HepG2 (cell line): ENCODE measurements around the gene TRIM3. TPM values are rescaled to one million over a fixed set of nuclear protein-coding genes. Genes with fewer than 3 reads are reported as not detected.

Experiments
- ERF ChIP-seq: IDR thresholded peaks from 2 replicates; pipeline ENCODE4 v1.6.1; 2018; ENCODE audit warnings: missing biosample characterization, missing genetic modification reagents
- FOXK1 ChIP-seq: sonication (generic); formaldehyde crosslinking; IDR thresholded peaks from 2 replicates; pipeline ENCODE4 v1.4.0; 2020; ENCODE audit warnings: low read depth, missing genetic modification reagents, borderline replicate concordance
- HCFC1 ChIP-seq: fragments of 150-350 bp; IDR thresholded peaks from 2 replicates; pipeline ENCODE4 v1.6.1; 2014; ENCODE audit warnings: low read depth, low read length
- RAD51 ChIP-seq: fragments of 450-650 bp; IDR thresholded peaks from 2 replicates; pipeline ENCODE4 v1.6.1; 2016; ENCODE audit warnings: borderline replicate concordance
- SETDB1 ChIP-seq: sonication (generic); formaldehyde crosslinking; IDR thresholded peaks from 2 replicates; pipeline ENCODE4 v1.5.1; 2020; ENCODE audit warnings: missing genetic modification reagents, mild to moderate bottlenecking, borderline replicate concordance
- SOX5 ChIP-seq: IDR thresholded peaks from 2 replicates; pipeline ENCODE4 v1.6.1; 2016; ENCODE audit warnings: borderline replicate concordance
- SSRP1 ChIP-seq: IDR thresholded peaks from 2 replicates; pipeline ENCODE4 v1.6.1; 2016; ENCODE audit warnings: control low read depth
- TSC22D2 ChIP-seq: sonication (generic); formaldehyde crosslinking; IDR thresholded peaks from 2 replicates; pipeline ENCODE4 v1.5.1; 2020; ENCODE audit warnings: missing genetic modification reagents, mild to moderate bottlenecking, borderline replicate concordance
- U2AF1 ChIP-seq: fragments of 200-400 bp; formaldehyde crosslinking; optimal IDR thresholded peaks from 2 replicates; pipeline ENCODE3; 2017; ENCODE audit warnings: mild to moderate bottlenecking, low read depth, low read length
- ZNF296 ChIP-seq: sonication (generic); formaldehyde crosslinking; conservative IDR thresholded peaks from 2 replicates; pipeline ENCODE4 v1.5.0; 2020; ENCODE audit warnings: mild to moderate bottlenecking, missing genetic modification reagents
- polyA plus RNA-seq, 8 experiments: library from polyadenylated mRNA; depleted of rRNA in 3 of 8; stranded (reverse) in 7 of 8; unstranded in 1 of 8; fragments of >200 nt; fragmentation: Illumina TruSeq in 4 of 8; extraction: Trizol in 4 of 8; gene quantifications; 2 replicates each; pipeline versions ENCODE4 v1.2.1 to v1.2.3, GENCODE V29; 2011 to 2016; ENCODE audit warnings: low read depth in 4 of 8, missing spikeins in 1 of 8, mixed read lengths in 1 of 8; ENCODE audit not compliant: insufficient read depth in 1 of 8
- total RNA-seq, 5 experiments: library from RNA; depleted of rRNA; stranded (reverse); fragments of >200 nt; fragmentation: Illumina TruSeq; extraction: Trizol; gene quantifications; 2 replicates each; pipeline ENCODE4 v1.2.3, GENCODE V29; 2016; ENCODE audit warnings: low read depth in 1 of 5
- TF ChIP-seq, protein P1 (sequence below): IDR thresholded peaks from 2 replicates; pipeline ENCODE4 v1.6.1; 2016; ENCODE audit warnings: missing compliant biosample characterization, missing genetic modification reagents, borderline replicate concordance
- TF ChIP-seq, protein P2 (sequence below): sonication (generic); formaldehyde crosslinking; IDR thresholded peaks from 2 replicates; pipeline ENCODE4 v1.5.0; 2020; ENCODE audit warnings: missing genetic modification reagents, mild to moderate bottlenecking, borderline replicate concordance
- TF ChIP-seq, protein P3 (sequence below): sonication (generic); formaldehyde crosslinking; IDR thresholded peaks from 2 replicates; pipeline ENCODE4 v1.4.0; 2020; ENCODE audit warnings: missing genetic modification reagents, borderline replicate concordance
- TF ChIP-seq, protein P4 (sequence below), 2 experiments: sonication (generic) in 1 of 2; formaldehyde crosslinking in 1 of 2; IDR thresholded peaks; 2 replicates each; pipeline versions ENCODE4 v1.5.1 to v1.6.1; 2011 to 2020; ENCODE audit warnings: borderline replicate concordance in 1 of 2, low read depth in 1 of 2, low read length in 1 of 2, mild to moderate bottlenecking in 1 of 2, missing genetic modification reagents in 1 of 2, moderate library complexity in 1 of 2
- TF ChIP-seq, protein P5 (sequence below): sonication (generic); formaldehyde crosslinking; IDR thresholded peaks from 2 replicates; pipeline ENCODE4 v1.4.0; 2020; ENCODE audit warnings: missing genetic modification reagents
- TF ChIP-seq, protein P6 (sequence below): sonication (generic); formaldehyde crosslinking; conservative IDR thresholded peaks from 2 replicates; pipeline ENCODE4 v1.8.0; 2022; ENCODE audit warnings: missing genetic modification reagents

Gene TRIM3
- total and polyA plus RNA-seq, 2 of the 13 experiments (the other 11 are each of a cell fraction or from before 2014, with no cell fraction given): 3.6 to 6.3 TPM

DNA sequence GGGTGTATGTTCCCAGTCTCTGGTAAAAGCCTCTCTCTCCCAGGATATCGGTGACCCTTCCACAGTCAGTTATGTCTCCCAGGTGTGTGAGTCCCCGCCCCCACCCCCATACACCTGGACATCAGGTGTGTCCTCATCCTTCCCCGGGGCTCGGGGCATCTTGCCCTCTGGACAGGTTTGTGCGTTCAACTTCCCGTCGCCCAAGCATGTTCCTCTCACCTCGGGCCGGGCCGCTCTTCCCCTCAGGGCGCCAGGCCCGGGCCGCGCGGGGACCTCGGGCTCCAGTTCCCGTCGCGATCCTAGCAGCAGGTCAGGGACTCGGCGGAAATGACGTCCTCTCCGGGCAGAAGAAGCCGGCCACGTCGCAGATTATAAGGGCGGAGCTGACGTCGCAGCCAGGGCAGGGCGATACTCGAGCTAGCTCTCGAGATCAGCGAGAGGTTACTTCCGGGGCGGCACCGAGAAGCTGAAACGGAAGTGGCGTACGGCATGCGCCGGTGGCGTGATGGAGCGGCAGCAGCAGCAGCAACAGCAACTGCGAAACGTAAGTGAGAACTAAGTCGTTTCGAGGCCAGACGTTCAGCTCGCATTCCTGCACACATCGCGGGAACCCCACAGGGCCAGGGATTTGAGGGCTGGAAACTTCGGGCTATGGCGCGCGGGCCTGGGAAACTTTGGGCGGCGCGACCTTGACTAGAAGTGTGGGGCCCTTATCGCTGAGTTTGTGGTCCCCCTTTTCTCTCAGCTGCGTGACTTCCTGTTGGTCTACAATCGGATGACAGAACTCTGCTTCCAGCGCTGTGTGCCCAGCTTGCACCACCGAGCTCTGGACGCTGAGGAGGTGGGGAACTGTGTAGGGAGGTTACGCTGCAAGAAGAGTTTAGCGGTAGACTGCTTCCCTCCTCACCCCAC lies 7.5 kb upstream of the TRIM3 start, which contains the start of the genes ARFIP2 and TIMM10B (continued):
- TF ChIP-seq, protein P1, sequence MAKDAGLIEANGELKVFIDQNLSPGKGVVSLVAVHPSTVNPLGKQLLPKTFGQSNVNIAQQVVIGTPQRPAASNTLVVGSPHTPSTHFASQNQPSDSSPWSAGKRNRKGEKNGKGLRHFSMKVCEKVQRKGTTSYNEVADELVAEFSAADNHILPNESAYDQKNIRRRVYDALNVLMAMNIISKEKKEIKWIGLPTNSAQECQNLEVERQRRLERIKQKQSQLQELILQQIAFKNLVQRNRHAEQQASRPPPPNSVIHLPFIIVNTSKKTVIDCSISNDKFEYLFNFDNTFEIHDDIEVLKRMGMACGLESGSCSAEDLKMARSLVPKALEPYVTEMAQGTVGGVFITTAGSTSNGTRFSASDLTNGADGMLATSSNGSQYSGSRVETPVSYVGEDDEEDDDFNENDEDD (CRISPR knock-in tag): peak; percentile 68; the same call in 1 of the 2 replicates
- TF ChIP-seq, protein P2, sequence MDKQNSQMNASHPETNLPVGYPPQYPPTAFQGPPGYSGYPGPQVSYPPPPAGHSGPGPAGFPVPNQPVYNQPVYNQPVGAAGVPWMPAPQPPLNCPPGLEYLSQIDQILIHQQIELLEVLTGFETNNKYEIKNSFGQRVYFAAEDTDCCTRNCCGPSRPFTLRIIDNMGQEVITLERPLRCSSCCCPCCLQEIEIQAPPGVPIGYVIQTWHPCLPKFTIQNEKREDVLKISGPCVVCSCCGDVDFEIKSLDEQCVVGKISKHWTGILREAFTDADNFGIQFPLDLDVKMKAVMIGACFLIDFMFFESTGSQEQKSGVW (CRISPR knock-in tag): no peak
- 0 out of 2 replicates have a peak, but pooled peaks have one; percentile 5 for TF ChIP-seq SOX5
- no peak for TF ChIP-seq TSC22D2 (CRISPR knock-in tag)
- no peak for TF ChIP-seq RAD51
- peak; percentile 74 for TF ChIP-seq HCFC1
- TF ChIP-seq SSRP1 (CRISPR knock-in tag): no peak
- TF ChIP-seq ZNF296: no peak
- peak; percentile 84 for TF ChIP-seq FOXK1
- TF ChIP-seq, protein P3, sequence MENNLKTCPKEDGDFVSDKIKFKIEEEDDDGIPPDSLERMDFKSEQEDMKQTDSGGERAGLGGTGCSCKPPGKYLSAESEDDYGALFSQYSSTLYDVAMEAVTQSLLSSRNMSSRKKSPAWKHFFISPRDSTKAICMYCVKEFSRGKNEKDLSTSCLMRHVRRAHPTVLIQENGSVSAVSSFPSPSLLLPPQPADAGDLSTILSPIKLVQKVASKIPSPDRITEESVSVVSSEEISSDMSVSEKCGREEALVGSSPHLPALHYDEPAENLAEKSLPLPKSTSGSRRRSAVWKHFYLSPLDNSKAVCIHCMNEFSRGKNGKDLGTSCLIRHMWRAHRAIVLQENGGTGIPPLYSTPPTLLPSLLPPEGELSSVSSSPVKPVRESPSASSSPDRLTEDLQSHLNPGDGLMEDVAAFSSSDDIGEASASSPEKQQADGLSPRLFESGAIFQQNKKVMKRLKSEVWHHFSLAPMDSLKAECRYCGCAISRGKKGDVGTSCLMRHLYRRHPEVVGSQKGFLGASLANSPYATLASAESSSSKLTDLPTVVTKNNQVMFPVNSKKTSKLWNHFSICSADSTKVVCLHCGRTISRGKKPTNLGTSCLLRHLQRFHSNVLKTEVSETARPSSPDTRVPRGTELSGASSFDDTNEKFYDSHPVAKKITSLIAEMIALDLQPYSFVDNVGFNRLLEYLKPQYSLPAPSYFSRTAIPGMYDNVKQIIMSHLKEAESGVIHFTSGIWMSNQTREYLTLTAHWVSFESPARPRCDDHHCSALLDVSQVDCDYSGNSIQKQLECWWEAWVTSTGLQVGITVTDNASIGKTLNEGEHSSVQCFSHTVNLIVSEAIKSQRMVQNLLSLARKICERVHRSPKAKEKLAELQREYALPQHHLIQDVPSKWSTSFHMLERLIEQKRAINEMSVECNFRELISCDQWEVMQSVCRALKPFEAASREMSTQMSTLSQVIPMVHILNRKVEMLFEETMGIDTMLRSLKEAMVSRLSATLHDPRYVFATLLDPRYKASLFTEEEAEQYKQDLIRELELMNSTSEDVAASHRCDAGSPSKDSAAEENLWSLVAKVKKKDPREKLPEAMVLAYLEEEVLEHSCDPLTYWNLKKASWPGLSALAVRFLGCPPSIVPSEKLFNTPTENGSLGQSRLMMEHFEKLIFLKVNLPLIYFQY (CRISPR knock-in tag): no peak
- TF ChIP-seq U2AF1: no peak
- TF ChIP-seq ERF (CRISPR knock-in tag): peak; percentile 75
- TF ChIP-seq, protein P4, sequence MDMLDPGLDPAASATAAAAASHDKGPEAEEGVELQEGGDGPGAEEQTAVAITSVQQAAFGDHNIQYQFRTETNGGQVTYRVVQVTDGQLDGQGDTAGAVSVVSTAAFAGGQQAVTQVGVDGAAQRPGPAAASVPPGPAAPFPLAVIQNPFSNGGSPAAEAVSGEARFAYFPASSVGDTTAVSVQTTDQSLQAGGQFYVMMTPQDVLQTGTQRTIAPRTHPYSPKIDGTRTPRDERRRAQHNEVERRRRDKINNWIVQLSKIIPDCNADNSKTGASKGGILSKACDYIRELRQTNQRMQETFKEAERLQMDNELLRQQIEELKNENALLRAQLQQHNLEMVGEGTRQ (IDR thresholded peaks at IDR 0.05; ENCODE audit: low read depth, low read length): no peak
- TF ChIP-seq, protein P4 (CRISPR knock-in tag; IDR thresholded peaks at IDR 0.05; ENCODE audit: borderline replicate concordance): no peak
- TF ChIP-seq, protein P5, sequence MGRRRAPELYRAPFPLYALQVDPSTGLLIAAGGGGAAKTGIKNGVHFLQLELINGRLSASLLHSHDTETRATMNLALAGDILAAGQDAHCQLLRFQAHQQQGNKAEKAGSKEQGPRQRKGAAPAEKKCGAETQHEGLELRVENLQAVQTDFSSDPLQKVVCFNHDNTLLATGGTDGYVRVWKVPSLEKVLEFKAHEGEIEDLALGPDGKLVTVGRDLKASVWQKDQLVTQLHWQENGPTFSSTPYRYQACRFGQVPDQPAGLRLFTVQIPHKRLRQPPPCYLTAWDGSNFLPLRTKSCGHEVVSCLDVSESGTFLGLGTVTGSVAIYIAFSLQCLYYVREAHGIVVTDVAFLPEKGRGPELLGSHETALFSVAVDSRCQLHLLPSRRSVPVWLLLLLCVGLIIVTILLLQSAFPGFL (CRISPR knock-in tag): no peak
- TF ChIP-seq SETDB1 (CRISPR knock-in tag): no peak
- TF ChIP-seq, protein P6, sequence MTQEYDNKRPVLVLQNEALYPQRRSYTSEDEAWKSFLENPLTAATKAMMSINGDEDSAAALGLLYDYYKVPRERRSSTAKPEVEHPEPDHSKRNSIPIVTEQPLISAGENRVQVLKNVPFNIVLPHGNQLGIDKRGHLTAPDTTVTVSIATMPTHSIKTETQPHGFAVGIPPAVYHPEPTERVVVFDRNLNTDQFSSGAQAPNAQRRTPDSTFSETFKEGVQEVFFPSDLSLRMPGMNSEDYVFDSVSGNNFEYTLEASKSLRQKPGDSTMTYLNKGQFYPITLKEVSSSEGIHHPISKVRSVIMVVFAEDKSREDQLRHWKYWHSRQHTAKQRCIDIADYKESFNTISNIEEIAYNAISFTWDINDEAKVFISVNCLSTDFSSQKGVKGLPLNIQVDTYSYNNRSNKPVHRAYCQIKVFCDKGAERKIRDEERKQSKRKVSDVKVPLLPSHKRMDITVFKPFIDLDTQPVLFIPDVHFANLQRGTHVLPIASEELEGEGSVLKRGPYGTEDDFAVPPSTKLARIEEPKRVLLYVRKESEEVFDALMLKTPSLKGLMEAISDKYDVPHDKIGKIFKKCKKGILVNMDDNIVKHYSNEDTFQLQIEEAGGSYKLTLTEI (CRISPR knock-in tag): no peak
